Mesenteric fat pad (tissue), 1 donor: ENCODE data around the gene NKX2-1. TPM values are rescaled to one million over a fixed set of nuclear protein-coding genes. Genes with fewer than 3 reads are reported as not detected.

Experiments
- DNase-seq: peaks from one replicate; pipeline ENCODE4 v3.0.0-alpha.2; 2020; ENCODE audit warnings: low spot score
- total RNA-seq: library from RNA; stranded (reverse); fragmentation: NEBNext Ultra II Directional; extraction: Animal tissue kit (Norgen Biotek cat#: 25700); gene quantifications from one replicate; pipeline ENCODE4 v1.2.1, GENCODE V29; 2021
- donor health status: DM: yes; HTN: yes; CAD: no.

NKX2-1 gene
- total RNA-seq, 1 donor from 2014 or later = not detected

GRCh38 chr14:36518031-36518585 is 1.9 kb downstream of the NKX2-1 start:
- DNase-seq = no peak

- DNase-seq = no peak
Measured at GRCh38 chr14:36517242-36518030, 2.6 kb downstream of the NKX2-1 start.

GRCh38 chr14:36516719-36517241 is 3.3 kb downstream of the NKX2-1 start:
- no peak for DNase-seq

GRCh38 chr14:36515896-36516718 is 3.9 kb downstream of the NKX2-1 start:
- DNase-seq = no peak

GRCh38 chr14:36515105-36515593 is 4.9 kb downstream of the NKX2-1 start:
- no peak for DNase-seq

GRCh38 chr14:36514278-36515104 is 5.5 kb downstream of the NKX2-1 start:
- DNase-seq = no peak

GRCh38 chr14:36513451-36514277 is 6.4 kb downstream of the NKX2-1 start:
- no peak for DNase-seq

GRCh38 chr14:36513012-36513420 is 7.0 kb downstream of the NKX2-1 start:
- DNase-seq = no peak

- no peak for DNase-seq
Measured at GRCh38 chr14:36512585-36513003, 7.4 kb downstream of the NKX2-1 start.

GRCh38 chr14:36511981-36512584 is 7.9 kb downstream of the NKX2-1 start:
- DNase-seq = no peak

GRCh38 chr14:36510874-36511273 is 9.2 kb downstream of the NKX2-1 start:
- DNase-seq = no peak

GRCh38 chr14:36510078-36510799 is 9.8 kb downstream of the NKX2-1 start:
- no peak for DNase-seq

GRCh38 chr14:36509069-36509917 is 10.7 kb downstream of the NKX2-1 start:
- no peak for DNase-seq

- no peak for DNase-seq
Measured at GRCh38 chr14:36508418-36509068, 11.5 kb downstream of the NKX2-1 start.

GRCh38 chr14:36507847-36508417 is 12.1 kb downstream of the NKX2-1 start:
- DNase-seq = no peak

- DNase-seq = no peak
Measured at GRCh38 chr14:36506732-36507614, 13.1 kb downstream of the NKX2-1 start.
